K562 (cell line): ENCODE results near the gene HSPA2.

ENCODE experiments used
- BDP1 ChIP-seq: IDR thresholded peaks from 3 replicates; pipeline ENCODE4 v1.6.1; 2011; ENCODE audit not compliant: insufficient read length, insufficient read depth
- CREBBP ChIP-seq: IDR thresholded peaks from one replicate; pipeline ENCODE4 v1.6.1; 2012; ENCODE audit warnings: low read depth, mild to moderate bottlenecking, control low read depth, inconsistent platforms, low read length
- FOXM1 ChIP-seq, 2 experiments: fragments of 450-650 bp in 1 of 2; sonication (generic) in 1 of 2; formaldehyde crosslinking in 1 of 2; IDR thresholded peaks; 2 replicates each; pipeline versions ENCODE4 v1.6.1 to v1.9.0; 2017 to 2022; ENCODE audit warnings: low read depth in 2 of 2, mild to moderate bottlenecking in 2 of 2, missing genetic modification reagents in 1 of 2, moderate library complexity in 1 of 2
- KDM2B ChIP-seq: fragments of 250-450 bp; sonication (Bioruptor Pico); IDR thresholded peaks from 2 replicates; pipeline ENCODE4 v1.8.0; 2021; ENCODE audit warnings: mild to moderate bottlenecking, moderate library complexity
- LCOR ChIP-seq: sonication (generic); formaldehyde crosslinking; IDR thresholded peaks from 2 replicates; pipeline ENCODE4 v1.8.0; 2022; ENCODE audit warnings: mild to moderate bottlenecking, missing genetic modification reagents
- MTA2 ChIP-seq: fragments of 450-650 bp; IDR thresholded peaks from 2 replicates; pipeline ENCODE4 v1.6.1; 2016; ENCODE audit warnings: low read depth
- RCOR1 ChIP-seq, 2 experiments: IDR thresholded peaks; 2 replicates each; pipeline ENCODE4 v1.6.1; 2012; ENCODE audit warnings: low read depth in 2 of 2, low read length in 2 of 2, borderline replicate concordance in 1 of 2, improper control_type of control experiment in 1 of 2
- TBP ChIP-seq: optimal IDR thresholded peaks from 2 replicates; pipeline ENCODE3; 2011; ENCODE audit warnings: low read depth, low read length, improper control_type of control experiment
- TCF7L2 ChIP-seq: fragments of 150-350 bp; IDR thresholded peaks from 2 replicates; pipeline ENCODE4 v1.6.1; 2016; ENCODE audit warnings: low read depth, mild to moderate bottlenecking, low read length, moderate library complexity
- TEAD2 ChIP-seq: fragments of 450-650 bp; IDR thresholded peaks from 2 replicates; pipeline ENCODE4 v1.6.1; 2016; ENCODE audit warnings: missing genetic modification characterization, control low read depth, missing compliant biosample characterization
- TF ChIP-seq, protein P1 (sequence below), 3 experiments: IDR thresholded peaks in 2 of 3; conservative IDR thresholded peaks in 1 of 3; 2 replicates each; pipeline ENCODE4 v1.5.1; 2011 to 2012; ENCODE audit warnings: low read length in 3 of 3, mild to moderate bottlenecking in 3 of 3, control low read depth in 2 of 3, improper control_type of control experiment in 1 of 3, inconsistent platforms in 1 of 3, low read depth in 1 of 3, mixed read lengths in 1 of 3, moderate library complexity in 1 of 3; ENCODE audit not compliant: insufficient read depth in 2 of 3
- TF ChIP-seq, protein P2 (sequence below): fragments of 450-650 bp; IDR thresholded peaks from 2 replicates; pipeline ENCODE4 v1.7.1; 2018; ENCODE audit warnings: mild to moderate bottlenecking, low read depth; ENCODE audit not compliant: partially characterized antibody
- TF ChIP-seq, protein P3 (sequence below): fragments of 250-450 bp; sonication (Bioruptor Pico); IDR thresholded peaks from 2 replicates; pipeline ENCODE4 v1.5.0; 2020; ENCODE audit warnings: mild to moderate bottlenecking, borderline replicate concordance

DNA sequence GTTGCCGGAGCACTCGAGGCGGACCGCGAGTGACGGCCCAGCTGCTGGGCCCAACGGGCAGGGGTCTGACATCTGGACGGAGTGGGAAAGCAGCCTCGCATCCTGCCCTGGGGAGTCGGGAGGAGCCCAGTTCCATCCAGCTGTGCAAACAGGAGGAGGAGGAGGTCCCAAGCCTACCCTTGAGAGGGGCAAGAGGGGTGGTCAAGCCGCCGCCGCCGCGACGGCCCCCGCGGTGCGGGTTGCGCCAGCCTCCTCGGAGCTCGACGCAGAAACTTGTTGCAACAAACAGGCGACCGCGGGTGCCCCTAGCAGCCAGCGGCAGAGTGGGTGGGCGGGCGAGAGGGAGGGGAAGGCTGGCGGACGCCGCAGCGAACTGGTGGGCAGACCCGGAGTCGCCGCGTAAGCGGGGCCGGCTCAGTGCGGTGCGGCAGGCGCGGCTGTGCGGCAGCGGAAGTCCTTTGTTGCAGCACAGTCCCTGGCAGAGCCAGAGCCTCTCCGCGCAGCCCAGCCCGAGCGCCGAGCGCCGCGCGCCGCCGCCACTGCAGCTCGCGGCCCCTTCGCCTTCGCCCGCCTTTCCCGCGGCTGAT, 36.1 kb upstream of the HSPA2 start, which contains the start of gene ZBTB1:
- TF ChIP-seq CREBBP (no peak), TCF7L2 (no peak), FOXM1 (IDR thresholded peaks at IDR 0.05; ENCODE audit: low read depth) (no peak), FOXM1 (CRISPR knock-in tag; IDR thresholded peaks at IDR 0.05; ENCODE audit: low read depth) (no peak; the same call in 1 of the 2 replicates), KDM2B (CRISPR knock-in tag) (no peak), BDP1 (no peak), RCOR1 (IDR thresholded peaks at IDR 0.05; ENCODE audit: borderline replicate concordance in 1 of 2, low read depth in 2 of 2, low read length in 2 of 2) (no peak), TEAD2 (tag) (no peak), LCOR (CRISPR knock-in tag) (no peak), TBP (no peak), MTA2 (no peak)
- TF ChIP-seq, protein P1, sequence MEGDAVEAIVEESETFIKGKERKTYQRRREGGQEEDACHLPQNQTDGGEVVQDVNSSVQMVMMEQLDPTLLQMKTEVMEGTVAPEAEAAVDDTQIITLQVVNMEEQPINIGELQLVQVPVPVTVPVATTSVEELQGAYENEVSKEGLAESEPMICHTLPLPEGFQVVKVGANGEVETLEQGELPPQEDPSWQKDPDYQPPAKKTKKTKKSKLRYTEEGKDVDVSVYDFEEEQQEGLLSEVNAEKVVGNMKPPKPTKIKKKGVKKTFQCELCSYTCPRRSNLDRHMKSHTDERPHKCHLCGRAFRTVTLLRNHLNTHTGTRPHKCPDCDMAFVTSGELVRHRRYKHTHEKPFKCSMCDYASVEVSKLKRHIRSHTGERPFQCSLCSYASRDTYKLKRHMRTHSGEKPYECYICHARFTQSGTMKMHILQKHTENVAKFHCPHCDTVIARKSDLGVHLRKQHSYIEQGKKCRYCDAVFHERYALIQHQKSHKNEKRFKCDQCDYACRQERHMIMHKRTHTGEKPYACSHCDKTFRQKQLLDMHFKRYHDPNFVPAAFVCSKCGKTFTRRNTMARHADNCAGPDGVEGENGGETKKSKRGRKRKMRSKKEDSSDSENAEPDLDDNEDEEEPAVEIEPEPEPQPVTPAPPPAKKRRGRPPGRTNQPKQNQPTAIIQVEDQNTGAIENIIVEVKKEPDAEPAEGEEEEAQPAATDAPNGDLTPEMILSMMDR (IDR thresholded peaks at IDR 0.05 in 2 of 3, conservative IDR thresholded peaks at IDR 0.05 in 1 of 3; ENCODE audit: insufficient read depth in 2 of 3, low read depth in 1 of 3, low read length in 3 of 3): no peak
- TF ChIP-seq, protein P2, sequence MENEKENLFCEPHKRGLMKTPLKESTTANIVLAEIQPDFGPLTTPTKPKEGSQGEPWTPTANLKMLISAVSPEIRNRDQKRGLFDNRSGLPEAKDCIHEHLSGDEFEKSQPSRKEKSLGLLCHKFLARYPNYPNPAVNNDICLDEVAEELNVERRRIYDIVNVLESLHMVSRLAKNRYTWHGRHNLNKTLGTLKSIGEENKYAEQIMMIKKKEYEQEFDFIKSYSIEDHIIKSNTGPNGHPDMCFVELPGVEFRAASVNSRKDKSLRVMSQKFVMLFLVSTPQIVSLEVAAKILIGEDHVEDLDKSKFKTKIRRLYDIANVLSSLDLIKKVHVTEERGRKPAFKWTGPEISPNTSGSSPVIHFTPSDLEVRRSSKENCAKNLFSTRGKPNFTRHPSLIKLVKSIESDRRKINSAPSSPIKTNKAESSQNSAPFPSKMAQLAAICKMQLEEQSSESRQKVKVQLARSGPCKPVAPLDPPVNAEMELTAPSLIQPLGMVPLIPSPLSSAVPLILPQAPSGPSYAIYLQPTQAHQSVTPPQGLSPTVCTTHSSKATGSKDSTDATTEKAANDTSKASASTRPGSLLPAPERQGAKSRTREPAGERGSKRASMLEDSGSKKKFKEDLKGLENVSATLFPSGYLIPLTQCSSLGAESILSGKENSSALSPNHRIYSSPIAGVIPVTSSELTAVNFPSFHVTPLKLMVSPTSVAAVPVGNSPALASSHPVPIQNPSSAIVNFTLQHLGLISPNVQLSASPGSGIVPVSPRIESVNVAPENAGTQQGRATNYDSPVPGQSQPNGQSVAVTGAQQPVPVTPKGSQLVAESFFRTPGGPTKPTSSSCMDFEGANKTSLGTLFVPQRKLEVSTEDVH: no peak
- TF ChIP-seq, protein P3, sequence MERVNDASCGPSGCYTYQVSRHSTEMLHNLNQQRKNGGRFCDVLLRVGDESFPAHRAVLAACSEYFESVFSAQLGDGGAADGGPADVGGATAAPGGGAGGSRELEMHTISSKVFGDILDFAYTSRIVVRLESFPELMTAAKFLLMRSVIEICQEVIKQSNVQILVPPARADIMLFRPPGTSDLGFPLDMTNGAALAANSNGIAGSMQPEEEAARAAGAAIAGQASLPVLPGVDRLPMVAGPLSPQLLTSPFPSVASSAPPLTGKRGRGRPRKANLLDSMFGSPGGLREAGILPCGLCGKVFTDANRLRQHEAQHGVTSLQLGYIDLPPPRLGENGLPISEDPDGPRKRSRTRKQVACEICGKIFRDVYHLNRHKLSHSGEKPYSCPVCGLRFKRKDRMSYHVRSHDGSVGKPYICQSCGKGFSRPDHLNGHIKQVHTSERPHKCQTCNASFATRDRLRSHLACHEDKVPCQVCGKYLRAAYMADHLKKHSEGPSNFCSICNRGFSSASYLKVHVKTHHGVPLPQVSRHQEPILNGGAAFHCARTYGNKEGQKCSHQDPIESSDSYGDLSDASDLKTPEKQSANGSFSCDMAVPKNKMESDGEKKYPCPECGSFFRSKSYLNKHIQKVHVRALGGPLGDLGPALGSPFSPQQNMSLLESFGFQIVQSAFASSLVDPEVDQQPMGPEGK (CRISPR knock-in tag): no peak
